AG04449 (cell line): ENCODE results near the gene RAD51B.

Source experiments
- CTCF ChIA-PET: fragments of 350-600 bp; formaldehyde crosslinking; extraction: SDS; loops from one replicate; lab custom pipeline; 2021; ENCODE audit warnings: antibody characterized with exemption; lab: Yijun Ruan, JAX
- POLR2A ChIA-PET: fragments of 400-600, 350-600 bp; formaldehyde crosslinking; extraction: SDS; loops from one replicate; lab custom pipeline; 2020; ENCODE audit warnings: antibody characterized with exemption, inconsistent platforms; lab: Yijun Ruan, JAX
- DNase-seq: peaks from one replicate; pipeline ENCODE4 v3.0.0-alpha.2; 2010; ENCODE audit warnings: low read depth, low spot score
- H3K4me3 ChIP-seq: 2 replicates; pipeline ENCODE4 v1.5.1; 2011; ENCODE audit warnings: low read depth, mild to moderate bottlenecking, control low read depth, low read length
- TF ChIP-seq, protein P1 (sequence below): IDR thresholded peaks from one replicate; pipeline ENCODE4 v1.5.1; 2011; ENCODE audit warnings: mild to moderate bottlenecking, moderate library complexity, low read length, control low read depth, inconsistent platforms; ENCODE audit not compliant: insufficient read depth; ENCODE audit errors: missing control alignments

RAD51B gene

DNA sequence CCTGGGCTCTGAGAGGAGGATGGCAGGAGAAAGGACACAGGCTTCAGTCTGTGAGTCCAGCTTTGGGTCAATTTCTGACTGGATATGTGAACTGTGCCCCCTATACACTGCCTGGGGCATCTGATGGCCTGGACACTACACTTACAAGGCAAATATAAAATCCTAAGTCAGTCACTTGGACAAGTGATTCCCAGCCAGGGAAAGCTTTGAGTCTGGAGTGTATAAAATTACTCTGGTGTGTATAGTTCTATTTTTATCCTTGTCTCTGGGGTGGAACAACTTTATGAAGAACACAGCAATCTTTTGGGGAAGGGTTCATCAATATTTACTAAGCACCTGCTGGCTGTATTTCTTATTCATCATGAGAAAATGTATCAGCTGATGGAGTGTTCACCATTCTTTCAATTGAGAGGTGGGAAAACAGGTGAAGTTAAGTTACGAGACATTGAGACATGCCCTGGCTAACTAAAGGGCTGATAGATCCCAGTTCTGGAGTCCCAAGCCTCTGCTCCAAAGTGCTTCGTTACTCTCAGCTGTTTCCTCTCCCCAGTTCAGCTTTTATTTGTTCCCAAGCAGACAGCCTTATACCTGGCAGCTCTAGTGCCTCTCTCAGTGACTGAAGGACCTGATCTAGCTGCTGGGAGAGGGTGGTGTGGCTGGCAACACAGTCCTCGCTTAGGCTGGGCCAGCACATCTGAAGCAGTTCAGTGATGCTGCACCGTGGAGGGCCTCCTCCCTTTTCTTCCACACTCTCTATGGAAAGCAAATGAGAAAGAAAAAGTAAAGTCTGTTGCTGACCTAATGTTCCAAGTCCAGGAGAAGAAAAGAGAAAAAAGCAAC, 34.1 kb upstream of the RAD51B start:
- TF ChIP-seq, protein P1, sequence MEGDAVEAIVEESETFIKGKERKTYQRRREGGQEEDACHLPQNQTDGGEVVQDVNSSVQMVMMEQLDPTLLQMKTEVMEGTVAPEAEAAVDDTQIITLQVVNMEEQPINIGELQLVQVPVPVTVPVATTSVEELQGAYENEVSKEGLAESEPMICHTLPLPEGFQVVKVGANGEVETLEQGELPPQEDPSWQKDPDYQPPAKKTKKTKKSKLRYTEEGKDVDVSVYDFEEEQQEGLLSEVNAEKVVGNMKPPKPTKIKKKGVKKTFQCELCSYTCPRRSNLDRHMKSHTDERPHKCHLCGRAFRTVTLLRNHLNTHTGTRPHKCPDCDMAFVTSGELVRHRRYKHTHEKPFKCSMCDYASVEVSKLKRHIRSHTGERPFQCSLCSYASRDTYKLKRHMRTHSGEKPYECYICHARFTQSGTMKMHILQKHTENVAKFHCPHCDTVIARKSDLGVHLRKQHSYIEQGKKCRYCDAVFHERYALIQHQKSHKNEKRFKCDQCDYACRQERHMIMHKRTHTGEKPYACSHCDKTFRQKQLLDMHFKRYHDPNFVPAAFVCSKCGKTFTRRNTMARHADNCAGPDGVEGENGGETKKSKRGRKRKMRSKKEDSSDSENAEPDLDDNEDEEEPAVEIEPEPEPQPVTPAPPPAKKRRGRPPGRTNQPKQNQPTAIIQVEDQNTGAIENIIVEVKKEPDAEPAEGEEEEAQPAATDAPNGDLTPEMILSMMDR, result no peak
- POLR2A ChIA-PET, result no interaction called here
- no peak for DNase-seq
- H3K4me3 ChIP-seq, result no peak overlapping the region
- CTCF ChIA-PET, result no interaction called here

- POLR2A ChIA-PET, result interaction anchor here (0.6 kb wide), 1 partner anchor 18 kb away, joined by 4 read pairs; no protein-coding TSS in a partner anchor
- CTCF ChIA-PET, result no interaction called here
- H3K4me3 ChIP-seq, result no peak overlapping the region
- no peak for DNase-seq
- TF ChIP-seq, protein P1, result no peak
Observed at GRCh38 chr14:67787673-67788072, 31.9 kb upstream of the RAD51B start.

DNA sequence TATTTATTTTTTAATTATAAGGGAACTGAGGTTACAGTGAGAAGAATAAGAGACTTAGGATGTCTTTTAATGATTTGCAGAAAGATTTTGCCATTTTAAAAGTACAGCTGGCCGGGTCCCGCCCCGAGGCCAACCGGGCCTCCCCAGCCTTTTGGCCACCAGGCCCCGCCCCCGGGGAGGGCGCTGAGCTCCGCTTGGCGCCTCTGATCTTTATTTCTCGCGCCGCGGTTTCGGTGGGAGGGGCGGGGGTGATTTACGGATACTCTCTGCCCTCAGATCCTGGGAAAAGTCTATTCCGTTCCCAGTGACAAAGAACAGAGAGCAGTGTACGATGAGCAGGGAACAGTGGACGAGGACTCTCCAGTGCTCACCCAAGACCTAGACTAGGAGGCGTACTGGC, 20.8 kb upstream of the RAD51B start:
- TF ChIP-seq, protein P1, result no peak
- CTCF ChIA-PET, result interaction anchor here (1.3 kb wide), 1 partner anchor 31 kb away, joined by 3 read pairs; no protein-coding TSS in a partner anchor
- no peak for DNase-seq
- H3K4me3 ChIP-seq, result no peak overlapping the region
- POLR2A ChIA-PET, result no interaction called here

GRCh38 chr14:67800743-67801142, 18.8 kb upstream of the RAD51B start:
- no peak for DNase-seq
- ChIA-PET POLR2A (no interaction called here), CTCF (no interaction called here)
- TF ChIP-seq, protein P1, result no peak
- no peak overlapping the region for H3K4me3 ChIP-seq

GRCh38 chr14:67806246-67806645, 13.3 kb upstream of the RAD51B start:
- ChIA-PET CTCF (no interaction called here), POLR2A (interaction anchor here (0.8 kb wide), 1 partner anchor 10 kb away, joined by 3 read pairs; the partner anchor contains the start of gene ZFYVE26)
- DNase-seq, result peak; percentile 37
- H3K4me3 ChIP-seq, result no peak overlapping the region
- TF ChIP-seq, protein P1, result no peak

- TF ChIP-seq, protein P1, result no peak
- ChIA-PET POLR2A (no interaction called here), CTCF (interaction anchor here (1.0 kb wide), 1 partner anchor 1010 kb away, joined by 3 read pairs; no protein-coding TSS in a partner anchor)
- no peak overlapping the region for H3K4me3 ChIP-seq
- DNase-seq, result no peak
Observed at GRCh38 chr14:67814821-67815220, 4.8 kb upstream of the RAD51B start.
